NCI-H2107 treated with DMSO at 0.1 percent for 48 hours (cell line): ENCODE data around the gene PRELID1.

Experiments
- DNase-seq: peaks from one replicate; lab custom pipeline; 2025; ENCODE audit not compliant: unreplicated experiment; lab: John Stamatoyannopoulos, UW

PRELID1 gene

GRCh38 chr5:177355868-177356168 is 52.2 kb downstream of the PRELID1 start:
- no peak for DNase-seq
